Suprapubic skin (tissue), 4 donors: Measurements from ENCODE around the gene USP3. TPM values are rescaled to one million over a fixed set of nuclear protein-coding genes. Genes with fewer than 3 reads are reported as not detected.

Experiments
- DNase-seq, 2 donors: peaks; one replicate each; pipeline ENCODE4 v3.0.0-alpha.2; 2019; ENCODE audit warnings: low spot score in 2 of 2
- H3K27ac ChIP-seq: fragments of 200-600 bp; sonication (generic); one replicate; pipeline ENCODE4 v1.5.1; 2019
- H3K27me3 ChIP-seq: fragments of 200-600 bp; sonication (generic); one replicate; pipeline ENCODE4 v1.5.1; 2019
- H3K36me3 ChIP-seq: fragments of 200-600 bp; sonication (generic); one replicate; pipeline ENCODE4 v1.5.1; 2019
- H3K4me1 ChIP-seq: fragments of 200-600 bp; sonication (generic); one replicate; pipeline ENCODE4 v1.5.1; 2019
- H3K4me3 ChIP-seq: fragments of 200-600 bp; sonication (generic); one replicate; pipeline ENCODE4 v1.5.1; 2019; ENCODE audit warnings: mild to moderate bottlenecking
- H3K9me3 ChIP-seq: fragments of 200-600 bp; sonication (generic); one replicate; pipeline ENCODE4 v1.5.1; 2019
- EP300 ChIP-seq: sonication (generic); formaldehyde crosslinking; IDR thresholded peaks from one replicate; pipeline ENCODE4 v1.6.1; 2017; ENCODE audit warnings: antibody characterized with exemption
- POLR2A ChIP-seq, 2 donors: fragments of 450-650 bp; IDR thresholded peaks; one replicate each; pipeline ENCODE4 v1.6.1; 2017; ENCODE audit warnings: antibody characterized with exemption in 2 of 2, mild to moderate bottlenecking in 2 of 2, moderate library complexity in 2 of 2
- POLR2AphosphoS5 ChIP-seq, 3 donors: sonication (generic); formaldehyde crosslinking; IDR thresholded peaks; one replicate each; pipeline ENCODE4 v1.6.1; 2017; ENCODE audit warnings: antibody characterized with exemption in 3 of 3
- WGBS: methylation state at CpG from one replicate; pipeline ENCODE4 v1.1.5; 2018; 5-methylcytosine and 5-hydroxymethylcytosine counted together
- total RNA-seq, 4 donors: library from RNA; depleted of rRNA; stranded (reverse); fragments of >200 nt; gene quantifications; one replicate each; pipeline ENCODE4 v1.1.0, GENCODE V29; 2016
- TF ChIP-seq, protein P1 (sequence below), 2 donors: fragments of 200-600 bp in 1 of 2; fragments of 450-650 bp in 1 of 2; sonication (generic) in 1 of 2; IDR thresholded peaks; one replicate each; pipeline ENCODE4 v1.5.1; 2016 to 2019; ENCODE audit warnings: antibody characterized with exemption in 2 of 2, mild to moderate bottlenecking in 1 of 2, moderate library complexity in 1 of 2

The USP3 gene
- total RNA-seq, 4 donors from 2014 or later = 43.2 to 105 (median 48.0) TPM

DNA sequence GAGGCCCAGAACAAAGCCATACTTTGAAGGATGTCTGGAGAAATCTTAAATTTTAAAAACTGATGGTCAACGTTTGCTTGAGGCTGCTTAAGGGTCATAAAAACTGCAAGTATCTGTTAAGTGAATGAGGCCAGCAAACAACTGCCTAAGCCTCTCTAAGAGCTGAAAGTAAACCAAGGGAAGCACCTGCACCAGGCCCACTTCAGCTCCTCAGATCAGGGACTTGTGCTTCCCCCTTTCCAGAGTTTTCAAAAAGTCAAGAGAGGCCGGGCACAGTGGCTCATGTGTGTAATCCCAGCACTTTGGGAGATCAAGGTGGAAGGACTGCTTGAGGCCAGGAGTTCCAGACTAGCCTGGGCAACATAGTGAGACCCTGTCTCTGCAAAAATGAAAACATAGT is 101.9 kb downstream of the USP3 start:
- Histone ChIP-seq H3K9me3 (no peaks in the 10 kb centered on the region), H3K4me1 (peaks cover 27% of the 10 kb centered on the region), H3K4me3 (no peak overlapping the region), H3K27ac (no peak overlapping the region), H3K36me3 (peaks cover 27% of the 10 kb centered on the region), H3K27me3 (no peaks in the 10 kb centered on the region)
- no peak for TF ChIP-seq POLR2AphosphoS5 (IDR thresholded peaks at IDR 0.05)
- TF ChIP-seq, protein P1, sequence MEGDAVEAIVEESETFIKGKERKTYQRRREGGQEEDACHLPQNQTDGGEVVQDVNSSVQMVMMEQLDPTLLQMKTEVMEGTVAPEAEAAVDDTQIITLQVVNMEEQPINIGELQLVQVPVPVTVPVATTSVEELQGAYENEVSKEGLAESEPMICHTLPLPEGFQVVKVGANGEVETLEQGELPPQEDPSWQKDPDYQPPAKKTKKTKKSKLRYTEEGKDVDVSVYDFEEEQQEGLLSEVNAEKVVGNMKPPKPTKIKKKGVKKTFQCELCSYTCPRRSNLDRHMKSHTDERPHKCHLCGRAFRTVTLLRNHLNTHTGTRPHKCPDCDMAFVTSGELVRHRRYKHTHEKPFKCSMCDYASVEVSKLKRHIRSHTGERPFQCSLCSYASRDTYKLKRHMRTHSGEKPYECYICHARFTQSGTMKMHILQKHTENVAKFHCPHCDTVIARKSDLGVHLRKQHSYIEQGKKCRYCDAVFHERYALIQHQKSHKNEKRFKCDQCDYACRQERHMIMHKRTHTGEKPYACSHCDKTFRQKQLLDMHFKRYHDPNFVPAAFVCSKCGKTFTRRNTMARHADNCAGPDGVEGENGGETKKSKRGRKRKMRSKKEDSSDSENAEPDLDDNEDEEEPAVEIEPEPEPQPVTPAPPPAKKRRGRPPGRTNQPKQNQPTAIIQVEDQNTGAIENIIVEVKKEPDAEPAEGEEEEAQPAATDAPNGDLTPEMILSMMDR (IDR thresholded peaks at IDR 0.05) = no peak
- no peak for TF ChIP-seq EP300
- no peak for TF ChIP-seq POLR2A (IDR thresholded peaks at IDR 0.05)
- WGBS = 60% methylated on average over 2 of the region's 2 CpGs
- DNase-seq = no peak

DNA sequence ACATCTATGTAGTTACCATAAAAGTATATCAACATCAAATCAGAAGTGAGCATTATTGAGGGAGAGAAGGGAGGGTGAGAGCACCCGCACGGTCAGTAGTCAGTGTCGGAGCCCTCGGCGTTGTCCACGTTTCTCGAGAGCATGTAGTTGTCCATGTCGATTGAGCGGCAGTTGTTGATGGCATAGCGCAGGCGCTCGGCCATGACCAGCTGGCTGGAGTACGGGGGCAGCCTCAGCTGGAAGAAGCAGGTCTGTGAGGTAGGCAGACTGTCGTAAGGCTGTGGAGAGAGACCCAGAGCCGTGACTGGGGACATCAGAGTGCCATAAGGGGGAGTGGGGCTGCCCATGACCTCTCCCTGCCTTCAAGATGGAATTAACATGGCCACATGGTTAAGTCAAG is 104.6 kb downstream of the USP3 start:
- H3K4me1 ChIP-seq = peaks cover 19% of the 10 kb centered on the region
- H3K4me3 ChIP-seq = no peak overlapping the region
- H3K9me3 ChIP-seq = no peaks in the 10 kb centered on the region
- TF ChIP-seq POLR2AphosphoS5 (IDR thresholded peaks at IDR 0.05) (no peak), EP300 (no peak), POLR2A (IDR thresholded peaks at IDR 0.05) (no peak)
- TF ChIP-seq, protein P1 (IDR thresholded peaks at IDR 0.05) = no peak
- no peak overlapping the region for H3K27ac ChIP-seq
- DNase-seq = no peak
- no peaks in the 10 kb centered on the region for H3K27me3 ChIP-seq
- WGBS = 96% methylated on average over 15 of the region's 15 CpGs
- peaks cover 49% of the 10 kb centered on the region for H3K36me3 ChIP-seq

DNA sequence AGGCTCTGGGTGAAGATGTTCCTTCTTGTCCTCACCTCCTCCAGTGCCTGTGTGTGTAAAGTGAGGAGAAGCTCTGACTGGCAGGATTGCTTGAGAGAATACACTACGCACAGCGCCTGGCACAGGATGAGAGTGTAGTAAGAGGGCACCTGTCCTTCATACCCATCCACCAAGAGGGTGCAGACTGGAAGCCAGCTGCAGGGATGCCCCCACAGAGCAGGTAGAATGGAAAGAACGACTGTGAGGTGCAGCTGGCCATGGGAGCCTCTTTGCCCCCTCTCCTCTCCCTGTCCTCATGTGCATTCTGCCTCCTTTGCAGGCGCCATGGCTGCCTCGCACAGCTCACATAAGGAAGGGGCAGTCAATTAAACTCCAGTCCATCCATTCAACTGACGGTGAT is 105.1 kb downstream of the USP3 start:
- no peak for DNase-seq

DNA sequence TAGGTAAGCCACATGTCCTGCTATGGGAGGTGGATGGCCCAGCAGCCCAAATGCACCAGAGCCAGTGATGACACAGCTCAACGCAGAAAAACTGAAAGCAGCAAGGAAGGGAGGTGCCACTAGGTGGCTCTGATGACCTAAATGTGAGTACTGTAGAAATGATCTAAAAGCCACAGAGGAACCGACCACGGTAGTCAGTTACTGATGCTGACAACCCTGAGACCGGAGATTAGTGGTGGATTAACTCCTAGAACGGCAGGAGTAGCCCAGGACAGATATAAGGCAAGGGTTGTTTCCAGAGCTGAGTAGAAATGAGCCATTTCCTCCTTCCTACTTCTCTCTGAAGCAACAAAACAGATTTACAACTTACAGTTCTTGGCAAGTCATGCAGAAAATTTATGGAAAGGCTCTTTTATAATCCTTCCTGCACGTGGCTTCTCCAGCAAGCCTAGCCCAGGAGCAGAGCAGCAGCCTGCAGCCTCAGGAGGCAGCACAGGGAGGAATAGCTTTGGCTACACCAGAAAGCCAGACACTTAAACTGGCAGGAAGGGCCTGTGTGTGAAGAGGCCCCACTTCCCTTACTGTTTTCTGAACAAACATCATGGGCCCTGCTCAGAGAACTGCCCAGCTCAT is 105.9 kb downstream of the USP3 start:
- Histone ChIP-seq H3K9me3 (no peaks in the 10 kb centered on the region), H3K4me1 (peaks cover 15% of the 10 kb centered on the region), H3K27ac (peak overlapping the region; percentile 62), H3K4me3 (no peak overlapping the region), H3K27me3 (no peaks in the 10 kb centered on the region), H3K36me3 (peaks cover 62% of the 10 kb centered on the region)
- TF ChIP-seq EP300 (no peak), POLR2AphosphoS5 (IDR thresholded peaks at IDR 0.05) (no peak), POLR2A (IDR thresholded peaks at IDR 0.05) (no peak)
- TF ChIP-seq, protein P1 (IDR thresholded peaks at IDR 0.05) = peak; percentile 28 to 61
- DNase-seq = peak in 1 of 2 donors; percentile 68
- 0% methylated on average over 6 of the region's 6 CpGs for WGBS

More for the DNA sequence above, 105.1 kb downstream of the USP3 start:
- Histone ChIP-seq H3K27me3 (no peaks in the 10 kb centered on the region), H3K27ac (no peak overlapping the region), H3K9me3 (no peaks in the 10 kb centered on the region), H3K36me3 (peaks cover 53% of the 10 kb centered on the region), H3K4me3 (no peak overlapping the region), H3K4me1 (peaks cover 19% of the 10 kb centered on the region)
- TF ChIP-seq, protein P1 (IDR thresholded peaks at IDR 0.05) = no peak
- TF ChIP-seq POLR2AphosphoS5 (IDR thresholded peaks at IDR 0.05) (no peak), POLR2A (IDR thresholded peaks at IDR 0.05) (no peak), EP300 (no peak)
- WGBS = 90% methylated on average over 6 of the region's 6 CpGs

DNA sequence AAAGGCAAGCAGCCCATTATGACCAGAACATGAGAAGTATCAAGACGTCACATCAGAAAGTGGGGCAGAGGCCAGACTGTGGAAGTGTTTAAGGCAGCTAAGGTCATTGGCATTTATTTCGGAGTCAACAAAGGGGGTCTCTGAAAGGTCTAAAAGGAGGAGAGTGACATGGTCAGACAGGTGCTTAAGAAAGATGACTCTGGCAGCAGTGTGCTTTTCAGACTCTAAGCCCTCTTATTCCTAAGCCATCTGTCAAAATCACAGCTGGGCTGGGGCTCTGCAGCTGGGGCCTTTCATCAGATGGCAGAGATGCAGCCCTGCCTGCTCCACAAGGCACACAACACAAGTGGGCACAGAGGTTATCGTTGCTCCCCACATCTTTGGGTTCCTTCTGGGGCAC is 106.8 kb downstream of the USP3 start:
- no peak for DNase-seq
- Histone ChIP-seq H3K4me1 (peaks cover 13% of the 10 kb centered on the region), H3K27me3 (no peaks in the 10 kb centered on the region), H3K4me3 (no peak overlapping the region), H3K27ac (peak overlapping the region; percentile 62), H3K9me3 (no peaks in the 10 kb centered on the region), H3K36me3 (peaks cover 71% of the 10 kb centered on the region)
- TF ChIP-seq, protein P1 (IDR thresholded peaks at IDR 0.05) = no peak
- TF ChIP-seq POLR2A (IDR thresholded peaks at IDR 0.05) = no peak
- no peak for TF ChIP-seq POLR2AphosphoS5 (IDR thresholded peaks at IDR 0.05)
- no peak for TF ChIP-seq EP300
- 76% methylated on average over 3 of the region's 3 CpGs for WGBS
